Astrocyte (in vitro differentiated cells and primary cell): ENCODE data around the gene C1orf21.

Source experiments
- EZH2 ChIP-seq: IDR thresholded peaks from 2 replicates; pipeline ENCODE4 v1.6.1; 2012; ENCODE audit warnings: mild to moderate bottlenecking, low read length, inconsistent platforms; ENCODE audit not compliant: insufficient read depth
- TF ChIP-seq, protein P1 (sequence below): IDR thresholded peaks from 2 replicates; pipeline ENCODE4 v1.5.1; 2011; ENCODE audit warnings: low read depth, mild to moderate bottlenecking, inconsistent platforms, low read length, moderate library complexity; ENCODE audit not compliant: insufficient read depth

DNA sequence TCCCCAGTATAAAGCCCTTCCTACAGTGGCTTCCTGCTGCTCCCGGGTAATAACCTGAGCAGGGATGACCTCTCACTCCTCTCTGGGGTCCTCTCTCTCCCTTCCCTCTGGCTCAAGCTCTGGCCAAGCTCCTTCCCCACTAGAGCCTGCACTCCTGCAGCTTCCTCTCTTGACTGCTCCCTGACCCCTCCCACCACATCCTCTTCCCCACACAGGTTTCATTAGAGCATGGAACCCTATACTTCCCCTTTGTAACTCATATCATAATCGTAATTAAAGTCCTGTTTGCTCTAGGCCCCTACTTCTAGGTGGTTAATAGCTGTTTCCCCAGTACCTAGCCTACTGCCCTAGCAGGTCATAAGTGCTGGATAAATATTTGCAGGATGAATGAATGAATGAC is 146.2 kb downstream of the C1orf21 start:
- TF ChIP-seq, protein P1, sequence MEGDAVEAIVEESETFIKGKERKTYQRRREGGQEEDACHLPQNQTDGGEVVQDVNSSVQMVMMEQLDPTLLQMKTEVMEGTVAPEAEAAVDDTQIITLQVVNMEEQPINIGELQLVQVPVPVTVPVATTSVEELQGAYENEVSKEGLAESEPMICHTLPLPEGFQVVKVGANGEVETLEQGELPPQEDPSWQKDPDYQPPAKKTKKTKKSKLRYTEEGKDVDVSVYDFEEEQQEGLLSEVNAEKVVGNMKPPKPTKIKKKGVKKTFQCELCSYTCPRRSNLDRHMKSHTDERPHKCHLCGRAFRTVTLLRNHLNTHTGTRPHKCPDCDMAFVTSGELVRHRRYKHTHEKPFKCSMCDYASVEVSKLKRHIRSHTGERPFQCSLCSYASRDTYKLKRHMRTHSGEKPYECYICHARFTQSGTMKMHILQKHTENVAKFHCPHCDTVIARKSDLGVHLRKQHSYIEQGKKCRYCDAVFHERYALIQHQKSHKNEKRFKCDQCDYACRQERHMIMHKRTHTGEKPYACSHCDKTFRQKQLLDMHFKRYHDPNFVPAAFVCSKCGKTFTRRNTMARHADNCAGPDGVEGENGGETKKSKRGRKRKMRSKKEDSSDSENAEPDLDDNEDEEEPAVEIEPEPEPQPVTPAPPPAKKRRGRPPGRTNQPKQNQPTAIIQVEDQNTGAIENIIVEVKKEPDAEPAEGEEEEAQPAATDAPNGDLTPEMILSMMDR: no peak
- TF ChIP-seq EZH2: no peak
